HCT116 (cell line): ENCODE results near the gene SOBP. TPM values are rescaled to one million over a fixed set of nuclear protein-coding genes. Genes with fewer than 3 reads are reported as not detected.

Experiments used
- ATAC-seq: fragments of 200-7000 bp; cut with Tn5 transposase; 2 replicates; pipeline ENCODE4 v1.9.1; 2020; ENCODE audit warnings: mild to moderate bottlenecking, moderate library complexity
- BruUV-seq: library from RNA; stranded (reverse); fragments of 400-500 nt; replicated peaks from 2 replicates; lab custom pipeline; 2021; lab: Mats Ljungman, UMichigan
- CTCF ChIA-PET: fragments of 300-600 bp; sonication (Branson Sonifier 250); formaldehyde crosslinking; loops from one replicate; lab custom pipeline; 2021; ENCODE audit warnings: antibody characterized with exemption; lab: Charles Lee
- POLR2A ChIA-PET: fragments of 300-600, 350-600 bp; sonication (Branson Sonifier 250); formaldehyde crosslinking; loops from one replicate; lab custom pipeline; 2021; ENCODE audit warnings: antibody characterized with exemption; lab: Charles Lee
- RAD21 ChIA-PET, 2 experiments: fragments of 300-600 bp; sonication (Branson Sonifier 250); formaldehyde crosslinking; loops; one replicate each; lab custom pipeline; 2023; ENCODE audit warnings: low total read pairs in 2 of 2; ENCODE audit not compliant: uncharacterized antibody in 2 of 2, unreplicated experiment in 2 of 2, low non-redundant PET in 1 of 2; lab: Charles Lee
- DNase-seq: peaks from one replicate; pipeline ENCODE4 v3.0.0-alpha.2; 2010; ENCODE audit warnings: low read depth, low spot score
- H2AFZ ChIP-seq: fragments of 200-600 bp; shearing (Covaris generic), sonication (generic); 2 replicates; pipeline ENCODE4 v1.6.1; 2017; ENCODE audit warnings: low read depth, mixed run types, mixed read lengths, antibody characterized with exemption, low read length; ENCODE audit not compliant: poor library complexity, severe bottlenecking
- H3K27ac ChIP-seq: 2 replicates; pipeline ENCODE4 v1.5.1; 2012; ENCODE audit warnings: low read depth, low read length
- H3K27me3 ChIP-seq: fragments of 200-600 bp; sonication (generic); 2 replicates; pipeline ENCODE4 v1.6.1; 2016; ENCODE audit warnings: mixed run types, low read length, mixed read lengths; ENCODE audit not compliant: insufficient read depth
- H3K36me3 ChIP-seq, 2 experiments: fragments of 200-500 bp in 1 of 2; fragments of 200-600 bp in 1 of 2; sonication (Bioruptor generic) in 1 of 2; sonication (generic) in 1 of 2; 2 replicates each; pipeline versions ENCODE4 v1.5.1 to v1.6.1; 2014 to 2016; ENCODE audit warnings: low read length in 2 of 2, inconsistent platforms in 1 of 2, mixed read lengths in 1 of 2, mixed run types in 1 of 2; ENCODE audit not compliant: insufficient read depth in 2 of 2, control insufficient read depth in 1 of 2
- H3K4me1 ChIP-seq, 2 experiments: fragments of 200-600 bp in 1 of 2; sonication (generic) in 1 of 2; 2 replicates each; pipeline versions ENCODE4 v1.5.1 to v1.6.1; 2012 to 2017; ENCODE audit warnings: low read length in 2 of 2, inconsistent platforms in 1 of 2, mild to moderate bottlenecking in 1 of 2, mixed read lengths in 1 of 2, mixed run types in 1 of 2, moderate library complexity in 1 of 2; ENCODE audit not compliant: insufficient read depth in 2 of 2, control insufficient read depth in 1 of 2
- H3K4me2 ChIP-seq: fragments of 200-600 bp; sonication (generic); 2 replicates; pipeline ENCODE4 v1.6.1; 2017; ENCODE audit warnings: mixed run types, low read length, mixed read lengths
- H3K4me3 ChIP-seq, 2 experiments: fragments of 200-600 bp in 1 of 2; sonication (generic) in 1 of 2; replicated peaks in 1 of 2; 2 replicates each; pipeline ENCODE4 v1.5.1; 2011 to 2016; ENCODE audit warnings: low read length in 2 of 2, control low read depth in 1 of 2, low read depth in 1 of 2, mild to moderate bottlenecking in 1 of 2, mixed read lengths in 1 of 2, mixed run types in 1 of 2
- H3K79me2 ChIP-seq: fragments of 200-600 bp; sonication (generic); 2 replicates; pipeline ENCODE4 v1.6.1; 2017; ENCODE audit warnings: mild to moderate bottlenecking, mixed run types, low read length, moderate library complexity, mixed read lengths; ENCODE audit not compliant: insufficient read depth
- H3K9ac ChIP-seq: fragments of 200-600 bp; sonication (generic); 2 replicates; pipeline ENCODE4 v1.6.1; 2016; ENCODE audit warnings: low read length, mixed read lengths
- H3K9me2 ChIP-seq: fragments of 200-600 bp; sonication (generic), shearing (Covaris generic); 2 replicates; pipeline ENCODE4 v1.6.1; 2017; ENCODE audit warnings: mixed run types, mild to moderate bottlenecking, moderate library complexity; ENCODE audit not compliant: insufficient read depth
- H3K9me3 ChIP-seq, 2 experiments: fragments of 200-500 bp in 1 of 2; fragments of 200-600 bp in 1 of 2; sonication (Bioruptor generic) in 1 of 2; sonication (generic) in 1 of 2; 2 replicates each; pipeline ENCODE4 v1.6.1; 2014 to 2017; ENCODE audit warnings: low read length in 2 of 2, mixed read lengths in 2 of 2, inconsistent platforms in 1 of 2, low read depth in 1 of 2, mild to moderate bottlenecking in 1 of 2, mixed run types in 1 of 2, moderate library complexity in 1 of 2; ENCODE audit not compliant: control insufficient read depth in 1 of 2, insufficient read depth in 1 of 2
- H4K20me1 ChIP-seq: fragments of 200-600 bp; sonication (generic), shearing (Covaris generic); 2 replicates; pipeline ENCODE4 v1.6.1; 2017; ENCODE audit warnings: mixed run types, mild to moderate bottlenecking, moderate library complexity; ENCODE audit not compliant: insufficient read depth
- CBX3 ChIP-seq: IDR thresholded peaks from 2 replicates; pipeline ENCODE4 v1.6.1; 2012; ENCODE audit warnings: low read depth
- ELF1 ChIP-seq: IDR thresholded peaks from 2 replicates; pipeline ENCODE4 v1.6.1; 2012; ENCODE audit warnings: low read depth, borderline replicate concordance
- EZH2 ChIP-seq: fragments of 200-600 bp; sonication (generic); IDR thresholded peaks from 2 replicates; pipeline ENCODE4 v1.6.1; 2017; ENCODE audit warnings: antibody characterized with exemption, mixed run types
- EZH2phosphoT487 ChIP-seq: fragments of 200-600 bp; IDR thresholded peaks from 2 replicates; pipeline ENCODE4 v1.6.1; 2018; ENCODE audit warnings: antibody characterized with exemption, borderline replicate concordance
- JUND ChIP-seq: IDR thresholded peaks from 2 replicates; pipeline ENCODE4 v1.6.1; 2012
- POLR2A ChIP-seq: IDR thresholded peaks from 2 replicates; pipeline ENCODE4 v1.7.0; 2011; ENCODE audit warnings: borderline replicate concordance; ENCODE audit not compliant: insufficient read depth, insufficient read length; ENCODE audit errors: extremely low read depth
- POLR2AphosphoS5 ChIP-seq: IDR thresholded peaks from 2 replicates; pipeline ENCODE4 v1.6.1; 2011; ENCODE audit warnings: mild to moderate bottlenecking, low read depth, low read length, moderate library complexity
- RAD21 ChIP-seq: IDR thresholded peaks from 2 replicates; pipeline ENCODE4 v1.6.1; 2012; ENCODE audit warnings: low read depth, mild to moderate bottlenecking
- SIN3A ChIP-seq: IDR thresholded peaks from 2 replicates; pipeline ENCODE4 v1.6.1; 2012; ENCODE audit warnings: low read depth
- TCF7L2 ChIP-seq: IDR thresholded peaks from 2 replicates; pipeline ENCODE4 v1.7.0; 2011; ENCODE audit warnings: borderline replicate concordance, inconsistent platforms; ENCODE audit not compliant: insufficient read depth, insufficient read length; ENCODE audit errors: extremely low read depth
- ZFX ChIP-seq: fragments of 450-650 bp; IDR thresholded peaks from 2 replicates; pipeline ENCODE4 v1.6.1; 2017
- ZNF274 ChIP-seq: fragments of 200-500 bp; sonication (Bioruptor generic); IDR thresholded peaks from 2 replicates; pipeline ENCODE4 v1.6.1; 2014; ENCODE audit warnings: mild to moderate bottlenecking, low read depth, low read length, inconsistent platforms
- intact Hi-C: fragments of 100-400 bp; cut with micrococcal nuclease; formaldehyde crosslinking; loops from 2 replicates; pipeline ENCODE4 v1.10.0; 2022
- total RNA-seq: library from RNA; stranded (reverse); gene quantifications from one replicate; pipeline ENCODE4 v1.2.1, GENCODE V29; 2021; ENCODE audit not compliant: unreplicated experiment
- TF ChIP-seq, protein P1 (sequence below): IDR thresholded peaks from 2 replicates; pipeline ENCODE4 v1.6.1; 2011; ENCODE audit warnings: mild to moderate bottlenecking, low read length, moderate library complexity; ENCODE audit not compliant: insufficient replicate concordance; ENCODE audit errors: extremely low read depth
- TF ChIP-seq, protein P2 (sequence below): IDR thresholded peaks from 2 replicates; pipeline ENCODE4 v1.6.1; 2012; ENCODE audit warnings: low read depth

SOBP gene
- total RNA-seq, 1 experiment from 2014 or later = 2.6 TPM

DNA sequence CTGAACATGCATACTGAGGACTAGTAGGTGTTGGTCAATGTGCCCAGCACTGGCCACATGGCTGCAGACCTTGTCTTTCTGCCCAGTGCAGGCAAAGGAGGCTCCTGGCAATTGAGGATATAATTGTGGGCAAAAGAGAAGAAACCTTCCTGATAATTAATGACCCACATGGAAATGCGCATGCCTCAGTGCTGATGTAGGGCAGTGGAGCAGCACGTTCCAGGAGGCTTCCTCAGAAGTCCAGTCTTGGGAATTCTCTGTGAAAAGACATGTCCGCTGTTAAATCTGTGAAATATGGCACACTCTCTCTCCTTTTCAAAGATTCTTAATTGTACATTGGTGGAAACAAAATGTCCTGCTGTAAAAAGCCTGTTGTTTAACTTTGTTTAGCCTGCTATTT is 34.7 kb downstream of the SOBP start:
- H3K9me2 ChIP-seq = no peaks in the 10 kb centered on the region
- CTCF ChIA-PET = no interaction called here
- POLR2A ChIA-PET = no interaction called here
- H2AFZ ChIP-seq = no peak overlapping the region
- no peak overlapping the region for H3K27ac ChIP-seq
- no peaks in the 10 kb centered on the region for H3K4me1 ChIP-seq
- H3K4me3 ChIP-seq = no peak overlapping the region
- DNase-seq = no peak
- no peak overlapping the region for H3K9ac ChIP-seq
- H3K36me3 ChIP-seq = no peaks in the 10 kb centered on the region
- H3K4me2 ChIP-seq = no peak overlapping the region
- intact Hi-C loops = no loop called here
- H3K9me3 ChIP-seq = no peaks in the 10 kb centered on the region
- no peak for ATAC-seq
- H3K27me3 ChIP-seq = no peaks in the 10 kb centered on the region
- H3K79me2 ChIP-seq = no peaks in the 10 kb centered on the region
- no peaks in the 10 kb centered on the region for H4K20me1 ChIP-seq
- TF ChIP-seq SIN3A (no peak), POLR2A (no peak)
- BruUV-seq = no TSS peak
- RAD21 ChIA-PET = no interaction called here

DNA sequence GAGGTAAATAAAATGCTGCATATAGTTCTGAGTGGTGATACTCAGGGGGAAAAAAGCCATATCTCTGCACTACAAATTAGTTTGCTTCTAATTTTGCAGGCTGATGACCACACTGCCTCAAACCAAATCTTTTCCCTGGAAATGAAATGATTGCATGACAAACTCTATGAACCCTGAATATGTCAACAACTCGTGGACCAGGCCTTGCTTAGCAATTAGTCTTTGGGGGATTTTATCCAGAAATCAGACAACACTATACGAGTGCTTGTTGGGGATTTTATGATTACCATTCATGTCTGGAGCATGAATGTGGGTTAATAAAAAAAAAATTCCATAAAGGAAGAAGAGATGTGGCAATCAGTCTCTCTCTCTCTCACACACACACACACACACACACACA is 42.0 kb downstream of the SOBP start:
- no peak for ATAC-seq
- H3K4me3 ChIP-seq = no peak overlapping the region
- 0 out of 2 replicates have a peak, but pooled peaks cover 2% of the 10 kb centered on the region for H3K9me2 ChIP-seq
- H3K4me1 ChIP-seq = no peaks in the 10 kb centered on the region
- no peaks in the 10 kb centered on the region for H4K20me1 ChIP-seq
- ChIA-PET CTCF (no interaction called here), POLR2A (no interaction called here), RAD21 (no interaction called here)
- no peaks in the 10 kb centered on the region for H3K9me3 ChIP-seq
- no peaks in the 10 kb centered on the region for H3K36me3 ChIP-seq
- H2AFZ ChIP-seq = no peak overlapping the region
- DNase-seq = no peak
- H3K27me3 ChIP-seq = no peaks in the 10 kb centered on the region
- H3K4me2 ChIP-seq = no peak overlapping the region
- no TSS peak for BruUV-seq
- no peak overlapping the region for H3K27ac ChIP-seq
- H3K9ac ChIP-seq = no peak overlapping the region
- no peaks in the 10 kb centered on the region for H3K79me2 ChIP-seq
- intact Hi-C loops = no loop called here
- TF ChIP-seq, protein P1, sequence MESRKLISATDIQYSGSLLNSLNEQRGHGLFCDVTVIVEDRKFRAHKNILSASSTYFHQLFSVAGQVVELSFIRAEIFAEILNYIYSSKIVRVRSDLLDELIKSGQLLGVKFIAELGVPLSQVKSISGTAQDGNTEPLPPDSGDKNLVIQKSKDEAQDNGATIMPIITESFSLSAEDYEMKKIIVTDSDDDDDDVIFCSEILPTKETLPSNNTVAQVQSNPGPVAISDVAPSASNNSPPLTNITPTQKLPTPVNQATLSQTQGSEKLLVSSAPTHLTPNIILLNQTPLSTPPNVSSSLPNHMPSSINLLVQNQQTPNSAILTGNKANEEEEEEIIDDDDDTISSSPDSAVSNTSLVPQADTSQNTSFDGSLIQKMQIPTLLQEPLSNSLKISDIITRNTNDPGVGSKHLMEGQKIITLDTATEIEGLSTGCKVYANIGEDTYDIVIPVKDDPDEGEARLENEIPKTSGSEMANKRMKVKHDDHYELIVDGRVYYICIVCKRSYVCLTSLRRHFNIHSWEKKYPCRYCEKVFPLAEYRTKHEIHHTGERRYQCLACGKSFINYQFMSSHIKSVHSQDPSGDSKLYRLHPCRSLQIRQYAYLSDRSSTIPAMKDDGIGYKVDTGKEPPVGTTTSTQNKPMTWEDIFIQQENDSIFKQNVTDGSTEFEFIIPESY = no peak
- TF ChIP-seq JUND (no peak), ZNF274 (no peak), EZH2 (no peak), RAD21 (no peak), TCF7L2 (no peak), EZH2phosphoT487 (no peak), CBX3 (no peak), POLR2A (no peak), ELF1 (no peak), ZFX (no peak), POLR2AphosphoS5 (no peak)
- TF ChIP-seq, protein P2, sequence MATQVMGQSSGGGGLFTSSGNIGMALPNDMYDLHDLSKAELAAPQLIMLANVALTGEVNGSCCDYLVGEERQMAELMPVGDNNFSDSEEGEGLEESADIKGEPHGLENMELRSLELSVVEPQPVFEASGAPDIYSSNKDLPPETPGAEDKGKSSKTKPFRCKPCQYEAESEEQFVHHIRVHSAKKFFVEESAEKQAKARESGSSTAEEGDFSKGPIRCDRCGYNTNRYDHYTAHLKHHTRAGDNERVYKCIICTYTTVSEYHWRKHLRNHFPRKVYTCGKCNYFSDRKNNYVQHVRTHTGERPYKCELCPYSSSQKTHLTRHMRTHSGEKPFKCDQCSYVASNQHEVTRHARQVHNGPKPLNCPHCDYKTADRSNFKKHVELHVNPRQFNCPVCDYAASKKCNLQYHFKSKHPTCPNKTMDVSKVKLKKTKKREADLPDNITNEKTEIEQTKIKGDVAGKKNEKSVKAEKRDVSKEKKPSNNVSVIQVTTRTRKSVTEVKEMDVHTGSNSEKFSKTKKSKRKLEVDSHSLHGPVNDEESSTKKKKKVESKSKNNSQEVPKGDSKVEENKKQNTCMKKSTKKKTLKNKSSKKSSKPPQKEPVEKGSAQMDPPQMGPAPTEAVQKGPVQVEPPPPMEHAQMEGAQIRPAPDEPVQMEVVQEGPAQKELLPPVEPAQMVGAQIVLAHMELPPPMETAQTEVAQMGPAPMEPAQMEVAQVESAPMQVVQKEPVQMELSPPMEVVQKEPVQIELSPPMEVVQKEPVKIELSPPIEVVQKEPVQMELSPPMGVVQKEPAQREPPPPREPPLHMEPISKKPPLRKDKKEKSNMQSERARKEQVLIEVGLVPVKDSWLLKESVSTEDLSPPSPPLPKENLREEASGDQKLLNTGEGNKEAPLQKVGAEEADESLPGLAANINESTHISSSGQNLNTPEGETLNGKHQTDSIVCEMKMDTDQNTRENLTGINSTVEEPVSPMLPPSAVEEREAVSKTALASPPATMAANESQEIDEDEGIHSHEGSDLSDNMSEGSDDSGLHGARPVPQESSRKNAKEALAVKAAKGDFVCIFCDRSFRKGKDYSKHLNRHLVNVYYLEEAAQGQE = no peak
